SK-N-SH treated with all-trans-retinoic acid at 6 μM for 48 hours (cell line): Measurements from ENCODE around the gene LRRFIP1.

ENCODE experiments used
- ARNTL ChIP-seq: fragments of 450-650 bp; formaldehyde crosslinking; IDR thresholded peaks from 2 replicates; pipeline ENCODE4 v1.5.0; 2020; ENCODE audit warnings: low read depth, mild to moderate bottlenecking, moderate library complexity, borderline replicate concordance
- CREB5 ChIP-seq: fragments of 250-450 bp; sonication (Bioruptor Pico); IDR thresholded peaks from 2 replicates; pipeline ENCODE4 v1.5.1; 2020; ENCODE audit warnings: low read depth, mild to moderate bottlenecking, moderate library complexity
- OSR1 ChIP-seq: fragments of 250-450 bp; sonication (Bioruptor Pico); IDR thresholded peaks from 2 replicates; pipeline ENCODE4 v1.8.0; 2022; ENCODE audit warnings: moderate library complexity, mild to moderate bottlenecking, inconsistent platforms
- SNAI2 ChIP-seq: fragments of 250-450 bp; sonication (Bioruptor Pico); IDR thresholded peaks from 2 replicates; pipeline ENCODE4 v1.5.0; 2020; ENCODE audit warnings: mild to moderate bottlenecking, moderate library complexity
- TCF4 ChIP-seq: fragments of 250-450 bp; sonication (Bioruptor Pico); IDR thresholded peaks from 2 replicates; pipeline ENCODE4 v1.8.0; 2021; ENCODE audit warnings: mild to moderate bottlenecking, moderate library complexity, borderline replicate concordance

DNA sequence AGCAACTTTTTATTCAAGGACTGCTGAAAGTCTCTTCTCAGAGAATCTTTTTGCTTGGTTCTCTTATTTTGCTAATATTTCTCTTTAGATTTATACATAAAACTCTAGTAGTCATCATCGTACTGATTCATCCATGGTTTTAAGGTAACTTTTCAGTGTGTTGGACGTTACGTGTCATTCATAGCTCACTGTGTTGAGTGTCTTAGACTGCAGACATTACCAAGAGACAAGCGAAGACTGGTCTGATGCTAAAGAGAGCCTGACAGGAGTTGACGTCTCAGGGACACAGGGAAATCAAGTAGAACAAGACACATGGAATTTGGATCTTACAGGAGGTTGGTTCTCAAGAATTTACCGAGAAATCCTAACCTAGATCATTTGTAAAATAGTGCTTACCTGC is 196.7 kb downstream of the LRRFIP1 start:
- no peak for TF ChIP-seq SNAI2 (CRISPR knock-in tag)
- no peak for TF ChIP-seq TCF4 (CRISPR knock-in tag)
- TF ChIP-seq ARNTL (CRISPR knock-in tag), result no peak
- TF ChIP-seq OSR1 (CRISPR knock-in tag), result no peak
- no peak for TF ChIP-seq CREB5
